CD4-positive, alpha-beta T cell treated with Interferon alpha-2 for 1 hour (primary cell): ENCODE data around the gene BAG2.

Experiments used
- DNase-seq, 2 donors: peaks; one replicate each; pipeline ENCODE4 v3.0.0-alpha.2; 2020 to 2022

Gene BAG2

GRCh38 chr6:57224769-57225515 is 52.8 kb downstream of the BAG2 start:
- no peak for DNase-seq

- no peak for DNase-seq
These were observed 54.1 kb downstream of the BAG2 start for GRCh38 chr6:57226221-57226620.
